Astrocyte of the spinal cord (primary cell): Measurements from ENCODE around the gene SLCO4A1.

ENCODE experiments used
- DNase-seq: peaks from one replicate; pipeline ENCODE4 v3.0.0; 2011; ENCODE audit warnings: low read depth, low spot score
- H3K4me3 ChIP-seq: 2 replicates; pipeline ENCODE4 v1.5.1; 2011; ENCODE audit warnings: low read depth, mild to moderate bottlenecking, low read length, moderate library complexity
- in situ Hi-C: cut with HindIII; loops from 2 replicates; pipeline ENCODE4 v1.10.0; 2017; ENCODE audit warnings: low sequenced_read_pairs
- TF ChIP-seq, protein P1 (sequence below): IDR thresholded peaks from 2 replicates; pipeline ENCODE4 v1.5.1; 2012; ENCODE audit warnings: low read depth, mild to moderate bottlenecking, low read length, inconsistent platforms

The SLCO4A1 gene

DNA sequence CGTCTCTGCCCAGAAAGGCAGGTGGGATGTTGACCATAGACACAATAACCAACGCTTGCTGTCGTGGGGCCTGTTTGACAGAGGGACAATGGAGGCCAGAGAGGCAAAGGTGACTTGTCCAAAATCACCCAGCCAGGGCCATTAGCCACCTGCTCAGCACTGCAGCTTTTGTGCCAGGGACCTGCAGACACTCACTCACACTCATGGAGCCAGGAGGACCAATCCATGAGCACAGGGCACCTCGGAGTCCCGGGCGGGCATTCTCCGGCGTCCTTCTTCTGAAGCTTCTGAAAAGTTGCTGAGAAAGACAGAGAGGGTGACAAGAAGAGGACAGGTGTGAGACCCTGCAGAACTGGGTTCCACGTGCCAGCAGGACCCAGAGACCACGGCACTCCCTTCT is 45.4 kb upstream of the SLCO4A1 start:
- TF ChIP-seq, protein P1, sequence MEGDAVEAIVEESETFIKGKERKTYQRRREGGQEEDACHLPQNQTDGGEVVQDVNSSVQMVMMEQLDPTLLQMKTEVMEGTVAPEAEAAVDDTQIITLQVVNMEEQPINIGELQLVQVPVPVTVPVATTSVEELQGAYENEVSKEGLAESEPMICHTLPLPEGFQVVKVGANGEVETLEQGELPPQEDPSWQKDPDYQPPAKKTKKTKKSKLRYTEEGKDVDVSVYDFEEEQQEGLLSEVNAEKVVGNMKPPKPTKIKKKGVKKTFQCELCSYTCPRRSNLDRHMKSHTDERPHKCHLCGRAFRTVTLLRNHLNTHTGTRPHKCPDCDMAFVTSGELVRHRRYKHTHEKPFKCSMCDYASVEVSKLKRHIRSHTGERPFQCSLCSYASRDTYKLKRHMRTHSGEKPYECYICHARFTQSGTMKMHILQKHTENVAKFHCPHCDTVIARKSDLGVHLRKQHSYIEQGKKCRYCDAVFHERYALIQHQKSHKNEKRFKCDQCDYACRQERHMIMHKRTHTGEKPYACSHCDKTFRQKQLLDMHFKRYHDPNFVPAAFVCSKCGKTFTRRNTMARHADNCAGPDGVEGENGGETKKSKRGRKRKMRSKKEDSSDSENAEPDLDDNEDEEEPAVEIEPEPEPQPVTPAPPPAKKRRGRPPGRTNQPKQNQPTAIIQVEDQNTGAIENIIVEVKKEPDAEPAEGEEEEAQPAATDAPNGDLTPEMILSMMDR = no peak
- no peak overlapping the region for H3K4me3 ChIP-seq
- DNase-seq = no peak
- in situ Hi-C loops = no loop called here

DNA sequence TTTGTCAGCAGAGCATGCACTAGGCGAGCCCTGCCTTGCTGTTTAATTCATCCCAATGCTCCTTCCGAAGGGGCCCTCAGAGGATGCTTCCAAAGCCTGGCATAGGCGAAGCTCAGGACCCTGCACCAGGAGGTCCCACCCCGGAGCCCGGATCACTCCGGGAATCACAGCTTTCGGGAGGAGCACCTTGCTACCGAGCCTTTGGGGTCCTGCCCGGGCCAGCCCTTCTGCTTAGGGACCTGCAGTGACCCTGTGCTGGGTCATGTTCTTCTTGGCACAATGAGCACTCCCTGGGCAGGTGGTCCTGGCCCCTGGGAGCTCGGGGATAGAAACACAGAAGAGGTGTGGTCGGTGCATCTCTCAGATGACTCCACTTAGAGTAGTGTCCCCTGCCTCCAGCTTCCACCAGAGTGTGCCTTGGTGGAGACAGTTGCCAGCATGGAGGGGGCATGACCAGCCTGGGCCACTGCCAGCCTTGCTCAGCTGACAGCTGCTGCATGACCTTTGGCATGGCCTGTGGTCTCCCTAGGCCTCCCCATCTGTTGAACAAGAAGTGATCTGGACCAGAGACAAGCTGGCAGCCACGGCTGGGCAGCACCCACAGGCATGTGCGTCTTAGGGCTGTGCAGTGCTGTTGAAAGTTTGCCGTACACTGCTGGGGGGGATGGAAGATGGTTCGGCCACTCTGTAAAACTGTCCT is 44.7 kb upstream of the SLCO4A1 start:
- H3K4me3 ChIP-seq = no peak overlapping the region
- in situ Hi-C loops = no loop called here
- TF ChIP-seq, protein P1 = no peak
- no peak for DNase-seq

- DNase-seq = no peak
- H3K4me3 ChIP-seq = no peak overlapping the region
- in situ Hi-C loops = no loop called here
- TF ChIP-seq, protein P1 = no peak
Measured at GRCh38 chr20:62598761-62599194, 43.5 kb upstream of the SLCO4A1 start.

GRCh38 chr20:62599216-62600110 is 42.8 kb upstream of the SLCO4A1 start:
- H3K4me3 ChIP-seq = no peak overlapping the region
- TF ChIP-seq, protein P1 = no peak
- DNase-seq = no peak
- in situ Hi-C loops = no loop called here

- no peak overlapping the region for H3K4me3 ChIP-seq
- no peak for DNase-seq
- TF ChIP-seq, protein P1 = no peak
- in situ Hi-C loops = no loop called here
Measured at GRCh38 chr20:62601172-62601571, 41.1 kb upstream of the SLCO4A1 start.

DNA sequence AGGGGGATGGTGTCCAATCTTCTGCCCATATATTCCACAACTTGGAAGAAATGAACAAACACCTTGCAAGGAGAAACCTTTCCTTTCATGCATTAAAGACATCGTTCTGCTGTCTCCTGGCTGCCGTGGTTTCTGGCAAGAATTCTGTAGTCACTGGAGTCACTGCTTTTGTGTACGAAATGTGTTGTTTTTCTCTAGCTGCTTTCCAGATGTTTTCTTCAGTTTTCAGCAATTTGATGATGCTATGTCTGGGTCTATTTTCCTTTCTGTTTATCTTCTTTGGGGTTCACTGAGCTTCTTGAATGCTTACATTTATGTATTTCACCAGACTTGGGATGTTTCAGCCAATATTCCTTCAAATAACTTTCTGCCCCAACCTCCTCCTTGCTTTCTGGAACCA is 40.6 kb upstream of the SLCO4A1 start:
- no peak overlapping the region for H3K4me3 ChIP-seq
- no peak for DNase-seq
- in situ Hi-C loops = no loop called here
- TF ChIP-seq, protein P1 = no peak
